ENCODE data around the gene TMED3. TPM values are rescaled to one million over a fixed set of nuclear protein-coding genes. Genes with fewer than 3 reads are reported as not detected.
"Not testable (repeated sequence)": the region's sequence is repeated elsewhere in the genome, so short reads cannot be mapped to it uniquely, and the experiment has no call there.

Gene TMED3
- total and polyA plus RNA-seq, 4 donors: 47.9 to 71.1 (median 54.5) TPM

- 93 to 98% methylated on average over 1 of the region's 1 CpG for WGBS, 2 donors
- ATAC-seq (ENCODE audit: low FRiP score) (no peak), DNase-seq (no peak)
Observed at GRCh38 chr15:79314186-79314585, 3.3 kb downstream of the TMED3 start.

GRCh38 chr15:79314811-79315210, 3.9 kb downstream of the TMED3 start:
- no peaks in the 10 kb centered on the region for H3K9me3 ChIP-seq (ENCODE audit: control insufficient read depth, low read length)
- peaks cover 3 to 18% of the 10 kb centered on the region in 2 donors for H3K36me3 ChIP-seq (ENCODE audit: control insufficient read depth in 1 of 2, insufficient read depth in 2 of 2, low read length in 1 of 2)
- WGBS, 2 donors: 84 to 89% methylated on average over 6 of the region's 6 CpGs
- ATAC-seq (ENCODE audit: low FRiP score) (no peak), DNase-seq (no peak)
- no peak overlapping the region for H3K27ac ChIP-seq (ENCODE audit: low read depth in 1 of 2, low read length in 2 of 2)
- no peak overlapping the region for H3K4me3 ChIP-seq (ENCODE audit: low read length in 2 of 2)
- peaks cover 0 to 4% of the 10 kb centered on the region in 2 donors for H3K4me1 ChIP-seq (ENCODE audit: control insufficient read depth in 1 of 2, insufficient read depth in 2 of 2, low read length in 2 of 2)
- H3K27me3 ChIP-seq (ENCODE audit: control insufficient read depth in 1 of 2, insufficient read depth in 2 of 2, low read length in 1 of 2): no peaks in the 10 kb centered on the region
- intact Hi-C loops (cut with DNase I): loop anchor here (5.0 kb wide), 2 partner anchors 93 to 98 kb away; no protein-coding TSS in a partner anchor

More at GRCh38 chr15:79314186-79314585, 3.3 kb downstream of the TMED3 start:
- Histone ChIP-seq H3K27ac (ENCODE audit: low read depth in 1 of 2, low read length in 2 of 2) (no peak overlapping the region), H3K9me3 (ENCODE audit: control insufficient read depth, low read length) (no peaks in the 10 kb centered on the region), H3K4me3 (ENCODE audit: low read length in 2 of 2) (no peak overlapping the region), H3K27me3 (ENCODE audit: control insufficient read depth in 1 of 2, insufficient read depth in 2 of 2, low read length in 1 of 2) (no peaks in the 10 kb centered on the region), H3K36me3 (ENCODE audit: control insufficient read depth in 1 of 2, insufficient read depth in 2 of 2, low read length in 1 of 2) (peaks cover 3 to 18% of the 10 kb centered on the region in 2 donors), H3K4me1 (ENCODE audit: control insufficient read depth in 1 of 2, insufficient read depth in 2 of 2, low read length in 2 of 2) (peaks cover 0 to 4% of the 10 kb centered on the region in 2 donors)
- intact Hi-C loops (cut with DNase I): loop anchor here (5.0 kb wide), 2 partner anchors 92 to 97 kb away; no protein-coding TSS in a partner anchor

- Histone ChIP-seq H3K4me3 (ENCODE audit: low read length in 2 of 2) (no peak overlapping the region), H3K36me3 (ENCODE audit: control insufficient read depth in 1 of 2, insufficient read depth in 2 of 2, low read length in 1 of 2) (peaks cover 3 to 19% of the 10 kb centered on the region in 2 donors), H3K27ac (ENCODE audit: low read depth in 1 of 2, low read length in 2 of 2) (no peak overlapping the region), H3K4me1 (ENCODE audit: control insufficient read depth in 1 of 2, insufficient read depth in 2 of 2, low read length in 2 of 2) (peaks cover 0 to 4% of the 10 kb centered on the region in 2 donors), H3K9me3 (ENCODE audit: control insufficient read depth, low read length) (no peaks in the 10 kb centered on the region), H3K27me3 (ENCODE audit: control insufficient read depth in 1 of 2, insufficient read depth in 2 of 2, low read length in 1 of 2) (no peaks in the 10 kb centered on the region)
- WGBS, 2 donors: 67% methylated on average over 10 of the region's 10 CpGs
- DNase-seq (no peak), ATAC-seq (ENCODE audit: low FRiP score) (no peak)
- intact Hi-C loops (cut with DNase I): no loop called here
Observed at GRCh38 chr15:79315623-79316328, 4.9 kb downstream of the TMED3 start.

- no peaks in the 10 kb centered on the region for H3K27me3 ChIP-seq (ENCODE audit: control insufficient read depth in 1 of 2, insufficient read depth in 2 of 2, low read length in 1 of 2)
- WGBS, 2 donors: 94% methylated on average over 9 of the region's 9 CpGs
- H3K4me1 ChIP-seq (ENCODE audit: control insufficient read depth in 1 of 2, insufficient read depth in 2 of 2, low read length in 2 of 2): peaks cover 0 to 2% of the 10 kb centered on the region in 2 donors
- H3K36me3 ChIP-seq (ENCODE audit: control insufficient read depth in 1 of 2, insufficient read depth in 2 of 2, low read length in 1 of 2): peaks cover 3 to 25% of the 10 kb centered on the region in 2 donors
- DNase-seq (no peak), ATAC-seq (ENCODE audit: low FRiP score) (no peak)
- no peak overlapping the region for H3K27ac ChIP-seq (ENCODE audit: low read depth in 1 of 2, low read length in 2 of 2)
- no peak overlapping the region for H3K4me3 ChIP-seq (ENCODE audit: low read length in 2 of 2)
- no peaks in the 10 kb centered on the region for H3K9me3 ChIP-seq (ENCODE audit: control insufficient read depth, low read length)
- intact Hi-C loops (cut with DNase I): no loop called here
Observed at GRCh38 chr15:79316864-79317263, 6.0 kb downstream of the TMED3 start.

GRCh38 chr15:79319973-79320372, 9.1 kb downstream of the TMED3 start:
- H3K27ac ChIP-seq (ENCODE audit: low read depth in 1 of 2, low read length in 2 of 2); H3K9me3 ChIP-seq (ENCODE audit: control insufficient read depth, low read length); DNase-seq; H3K4me3 ChIP-seq (ENCODE audit: low read length in 2 of 2); intact Hi-C loops (cut with DNase I); H3K27me3 ChIP-seq (ENCODE audit: control insufficient read depth in 1 of 2, insufficient read depth in 2 of 2, low read length in 1 of 2); ATAC-seq (ENCODE audit: low FRiP score); H3K4me1 ChIP-seq (ENCODE audit: control insufficient read depth in 1 of 2, insufficient read depth in 2 of 2, low read length in 2 of 2): not testable (repeated sequence)
- 92 to 96% methylated on average over 9 of the region's 9 CpGs for WGBS, 2 donors
- peaks cover 3 to 33% of the 10 kb centered on the region in 2 donors for H3K36me3 ChIP-seq (ENCODE audit: control insufficient read depth in 1 of 2, insufficient read depth in 2 of 2, low read length in 1 of 2)

- no peaks in the 10 kb centered on the region for H3K4me1 ChIP-seq (ENCODE audit: control insufficient read depth in 1 of 2, insufficient read depth in 2 of 2, low read length in 2 of 2)
- no peak overlapping the region for H3K4me3 ChIP-seq (ENCODE audit: low read length in 2 of 2)
- intact Hi-C loops (cut with DNase I): no loop called here
- ATAC-seq (ENCODE audit: low FRiP score) (no peak), DNase-seq (no peak)
- WGBS, 2 donors: 92 to 94% methylated on average over 14 of the region's 14 CpGs
- H3K9me3 ChIP-seq (ENCODE audit: control insufficient read depth, low read length): no peaks in the 10 kb centered on the region
- H3K27ac ChIP-seq (ENCODE audit: low read depth in 1 of 2, low read length in 2 of 2): no peak overlapping the region
- H3K36me3 ChIP-seq (ENCODE audit: control insufficient read depth in 1 of 2, insufficient read depth in 2 of 2, low read length in 1 of 2): peaks cover 3 to 29% of the 10 kb centered on the region in 2 donors
- no peaks in the 10 kb centered on the region for H3K27me3 ChIP-seq (ENCODE audit: control insufficient read depth in 1 of 2, insufficient read depth in 2 of 2, low read length in 1 of 2)
Observed at GRCh38 chr15:79321876-79322275, 11.0 kb downstream of the TMED3 start.

GRCh38 chr15:79322306-79322705, 11.4 kb downstream of the TMED3 start:
- H3K27ac ChIP-seq (ENCODE audit: low read depth in 1 of 2, low read length in 2 of 2): no peak overlapping the region
- peaks cover 3 to 29% of the 10 kb centered on the region in 2 donors for H3K36me3 ChIP-seq (ENCODE audit: control insufficient read depth in 1 of 2, insufficient read depth in 2 of 2, low read length in 1 of 2)
- H3K4me3 ChIP-seq (ENCODE audit: low read length in 2 of 2): no peak overlapping the region
- H3K9me3 ChIP-seq (ENCODE audit: control insufficient read depth, low read length): no peaks in the 10 kb centered on the region
- DNase-seq (no peak), ATAC-seq (ENCODE audit: low FRiP score) (no peak)
- intact Hi-C loops (cut with DNase I): no loop called here
- no peaks in the 10 kb centered on the region for H3K4me1 ChIP-seq (ENCODE audit: control insufficient read depth in 1 of 2, insufficient read depth in 2 of 2, low read length in 2 of 2)
- WGBS, 2 donors: 95 to 96% methylated on average over 3 of the region's 3 CpGs
- H3K27me3 ChIP-seq (ENCODE audit: control insufficient read depth in 1 of 2, insufficient read depth in 2 of 2, low read length in 1 of 2): no peaks in the 10 kb centered on the region

GRCh38 chr15:79322945-79323344, 12.0 kb downstream of the TMED3 start:
- no peak for DNase-seq
- H3K4me1 ChIP-seq (ENCODE audit: control insufficient read depth in 1 of 2, insufficient read depth in 2 of 2, low read length in 2 of 2): no peaks in the 10 kb centered on the region
- no peak overlapping the region for H3K27ac ChIP-seq (ENCODE audit: low read depth in 1 of 2, low read length in 2 of 2)
- H3K9me3 ChIP-seq (ENCODE audit: control insufficient read depth, low read length): no peaks in the 10 kb centered on the region
- intact Hi-C loops (cut with DNase I): no loop called here
- WGBS, 2 donors: 88 to 91% methylated on average over 6 of the region's 6 CpGs
- H3K27me3 ChIP-seq (ENCODE audit: control insufficient read depth in 1 of 2, insufficient read depth in 2 of 2, low read length in 1 of 2): no peaks in the 10 kb centered on the region
- H3K4me3 ChIP-seq (ENCODE audit: low read length in 2 of 2): no peak overlapping the region
- peaks cover 3 to 26% of the 10 kb centered on the region in 2 donors for H3K36me3 ChIP-seq (ENCODE audit: control insufficient read depth in 1 of 2, insufficient read depth in 2 of 2, low read length in 1 of 2)
- no peak for ATAC-seq (ENCODE audit: low FRiP score)

- ATAC-seq (ENCODE audit: low FRiP score): no peak
- 86 to 89% methylated on average over 2 of the region's 2 CpGs for WGBS, 2 donors
Observed at GRCh38 chr15:79329171-79329611, 18.3 kb downstream of the TMED3 start.

More at GRCh38 chr15:79329171-79329611, 18.3 kb downstream of the TMED3 start:
- no peak for DNase-seq
- Histone ChIP-seq H3K9me3 (ENCODE audit: control insufficient read depth, low read length) (no peaks in the 10 kb centered on the region), H3K4me1 (ENCODE audit: control insufficient read depth in 1 of 2, insufficient read depth in 2 of 2, low read length in 2 of 2) (no peaks in the 10 kb centered on the region), H3K27me3 (ENCODE audit: control insufficient read depth in 1 of 2, insufficient read depth in 2 of 2, low read length in 1 of 2) (no peaks in the 10 kb centered on the region), H3K27ac (ENCODE audit: low read depth in 1 of 2, low read length in 2 of 2) (no peak overlapping the region), H3K4me3 (ENCODE audit: low read length in 2 of 2) (no peak overlapping the region), H3K36me3 (ENCODE audit: control insufficient read depth in 1 of 2, insufficient read depth in 2 of 2, low read length in 1 of 2) (peaks cover 0 to 2% of the 10 kb centered on the region in 2 donors)
- intact Hi-C loops (cut with DNase I): no loop called here

All from aorta (tissue), 5 donors.